ENCODE data around the gene RCOR1.

Gene RCOR1

GRCh38 chr14:102684298-102684663 is 91.8 kb downstream of the RCOR1 start:
- no peak for TF ChIP-seq TAF1 (IDR thresholded peaks at IDR 0.05; ENCODE audit: borderline replicate concordance, insufficient read depth, low read length)
- no peak for TF ChIP-seq SIN3A (IDR thresholded peaks at IDR 0.05; ENCODE audit: borderline replicate concordance, insufficient read depth, low read length)
- TF ChIP-seq REST (IDR thresholded peaks at IDR 0.05; ENCODE audit: insufficient read depth in 1 of 2, low read depth in 2 of 2, low read length in 2 of 2) = no peak
- no peak for TF ChIP-seq POLR2AphosphoS5 (IDR thresholded peaks at IDR 0.05; ENCODE audit: low read depth, low read length)
- TF ChIP-seq FOXP2 (optimal IDR thresholded peaks at IDR 0.05; ENCODE audit: borderline replicate concordance, extremely low read depth, extremely low read length, insufficient read depth) = no peak

GRCh38 chr14:102686196-102686801 is 93.8 kb downstream of the RCOR1 start:
- TF ChIP-seq FOXP2 (optimal IDR thresholded peaks at IDR 0.05; ENCODE audit: borderline replicate concordance, extremely low read depth, extremely low read length, insufficient read depth) (no peak), REST (IDR thresholded peaks at IDR 0.05; ENCODE audit: insufficient read depth in 1 of 2, low read depth in 2 of 2, low read length in 2 of 2) (no peak), SIN3A (IDR thresholded peaks at IDR 0.05; ENCODE audit: borderline replicate concordance, insufficient read depth, low read length) (no peak), TAF1 (IDR thresholded peaks at IDR 0.05; ENCODE audit: borderline replicate concordance, insufficient read depth, low read length) (no peak), POLR2AphosphoS5 (IDR thresholded peaks at IDR 0.05; ENCODE audit: low read depth, low read length) (no peak)

- TF ChIP-seq REST (IDR thresholded peaks at IDR 0.05; ENCODE audit: insufficient read depth in 1 of 2, low read depth in 2 of 2, low read length in 2 of 2) (no peak), SIN3A (IDR thresholded peaks at IDR 0.05; ENCODE audit: borderline replicate concordance, insufficient read depth, low read length) (no peak), TAF1 (IDR thresholded peaks at IDR 0.05; ENCODE audit: borderline replicate concordance, insufficient read depth, low read length) (no peak)
Observed at GRCh38 chr14:102688290-102688689, 95.8 kb downstream of the RCOR1 start.

GRCh38 chr14:102690509-102691286 is 98.2 kb downstream of the RCOR1 start:
- TF ChIP-seq FOXP2 (optimal IDR thresholded peaks at IDR 0.05; ENCODE audit: borderline replicate concordance, extremely low read depth, extremely low read length, insufficient read depth) (no peak), TAF1 (IDR thresholded peaks at IDR 0.05; ENCODE audit: borderline replicate concordance, insufficient read depth, low read length) (no peak), SIN3A (IDR thresholded peaks at IDR 0.05; ENCODE audit: borderline replicate concordance, insufficient read depth, low read length) (no peak), REST (IDR thresholded peaks at IDR 0.05; ENCODE audit: insufficient read depth in 1 of 2, low read depth in 2 of 2, low read length in 2 of 2) (no peak), POLR2AphosphoS5 (IDR thresholded peaks at IDR 0.05; ENCODE audit: low read depth, low read length) (no peak)
